ENCODE results near the gene RELA.
A peak's percentile ranks its signal among the peaks of the same experiment; 100 is the strongest.

- TF ChIP-seq CEBPB (IDR thresholded peaks at IDR 0.05) = no peak
- TF ChIP-seq FOXM1 (IDR thresholded peaks at IDR 0.05; ENCODE audit: borderline replicate concordance, low read depth) = no peak
- peak; percentile 51; the same call in 1 of the 2 replicates for TF ChIP-seq EP300 (IDR thresholded peaks at IDR 0.05; ENCODE audit: borderline replicate concordance)
- peak; percentile 85; the same call in 1 of the 2 replicates for TF ChIP-seq MAX (IDR thresholded peaks at IDR 0.05)
Observed at GRCh38 chr11:65615229-65615949, 47.3 kb downstream of the RELA start, which contains the start of gene PCNX3.

All from Ishikawa (cell line).